ENCODE measurements around the gene MCAM.

The MCAM gene

GRCh38 chr11:119267645-119268044 lies 49.3 kb downstream of the MCAM start:
- in situ Hi-C loops (cut with MboI; ENCODE audit: low sequenced_read_pairs) = no loop called here

GRCh38 chr11:119266517-119267255 lies 50.2 kb downstream of the MCAM start:
- in situ Hi-C loops (cut with MboI; ENCODE audit: low sequenced_read_pairs) = no loop called here

- in situ Hi-C loops (cut with MboI; ENCODE audit: low sequenced_read_pairs) = no loop called here
Measured at GRCh38 chr11:119266063-119266462, 50.9 kb downstream of the MCAM start.

GRCh38 chr11:119263352-119263940 lies 53.5 kb downstream of the MCAM start:
- in situ Hi-C loops (cut with MboI; ENCODE audit: low sequenced_read_pairs) = no loop called here

- in situ Hi-C loops (cut with MboI; ENCODE audit: low sequenced_read_pairs) = no loop called here
Measured at GRCh38 chr11:119262668-119263351, 54.1 kb downstream of the MCAM start.

- in situ Hi-C loops (cut with MboI; ENCODE audit: low sequenced_read_pairs) = no loop called here
Measured at GRCh38 chr11:119258983-119259382, 57.9 kb downstream of the MCAM start.

Measured in hTERT RPE-1 (cell line).